WTC11 (cell line): ENCODE measurements around the gene PTPRF.

Experiments
- CTCF ChIP-seq: fragments of 200-600 bp; IDR thresholded peaks from 2 replicates; pipeline ENCODE4 v1.8.0; 2022; ENCODE audit warnings: antibody characterized with exemption
- ESRRA ChIP-seq: sonication (generic); formaldehyde crosslinking; IDR thresholded peaks from 2 replicates; pipeline ENCODE4 v1.8.1; 2022; ENCODE audit warnings: mild to moderate bottlenecking, missing genetic modification reagents, borderline replicate concordance
- FOXK1 ChIP-seq: sonication (generic); formaldehyde crosslinking; IDR thresholded peaks from 2 replicates; pipeline ENCODE4 v1.8.0; 2022; ENCODE audit warnings: mild to moderate bottlenecking, moderate library complexity, missing genetic modification reagents
- MAX ChIP-seq: sonication (generic); formaldehyde crosslinking; IDR thresholded peaks from 2 replicates; pipeline ENCODE4 v1.8.0; 2022; ENCODE audit warnings: mild to moderate bottlenecking, missing genetic modification reagents
- USF1 ChIP-seq: sonication (generic); formaldehyde crosslinking; IDR thresholded peaks from 2 replicates; pipeline ENCODE4 v1.8.0; 2022; ENCODE audit warnings: mild to moderate bottlenecking, missing genetic modification reagents

GRCh38 chr1:43511394-43511793 lies 19.3 kb upstream of the PTPRF start:
- TF ChIP-seq FOXK1 (CRISPR knock-in tag) (no peak), CTCF (no peak), MAX (CRISPR knock-in tag) (no peak), ESRRA (CRISPR knock-in tag) (no peak), USF1 (CRISPR knock-in tag) (peak; percentile 25; the same call in 1 of the 2 replicates)
